Stimulated activated naive CD4-positive, alpha-beta T cell (primary cell): Measurements from ENCODE around the gene FXYD3.

Experiments used
- DNase-seq, 6 experiments: peaks; one replicate each; lab custom pipeline; 2025; lab: John Stamatoyannopoulos, UW

Gene FXYD3

GRCh38 chr19:35160629-35161433 lies 45.2 kb downstream of the FXYD3 start:
- no peak for DNase-seq

GRCh38 chr19:35161434-35161743 lies 45.8 kb downstream of the FXYD3 start:
- no peak for DNase-seq

- DNase-seq: no peak
Measured at GRCh38 chr19:35162471-35163326, 47.1 kb downstream of the FXYD3 start.

- DNase-seq: no peak
Measured at GRCh38 chr19:35164418-35164817, 48.8 kb downstream of the FXYD3 start.

GRCh38 chr19:35165200-35166058 lies 49.8 kb downstream of the FXYD3 start:
- DNase-seq: no peak

GRCh38 chr19:35166100-35167063 lies 50.8 kb downstream of the FXYD3 start:
- no peak for DNase-seq

- peak in 2 of 6 experiments; percentile 19 to 35 for DNase-seq
Measured at GRCh38 chr19:35167251-35168119, 51.9 kb downstream of the FXYD3 start.

- no peak for DNase-seq
Measured at GRCh38 chr19:35168196-35168595, 52.6 kb downstream of the FXYD3 start.

GRCh38 chr19:35169221-35169995 lies 53.8 kb downstream of the FXYD3 start:
- no peak for DNase-seq

- no peak for DNase-seq
Measured at GRCh38 chr19:35170359-35171061, 54.9 kb downstream of the FXYD3 start.

- no peak for DNase-seq
Measured at GRCh38 chr19:35171730-35172129, 56.1 kb downstream of the FXYD3 start.
